NCI-H1436 (cell line): ENCODE data around the gene TYROBP.
"Not testable (repeated sequence)": the region's sequence is repeated elsewhere in the genome, so short reads cannot be mapped to it uniquely, and the experiment has no call there.

Source experiments
- DNase-seq: peaks from one replicate; lab custom pipeline; 2025; lab: John Stamatoyannopoulos, UW

The TYROBP gene

DNA sequence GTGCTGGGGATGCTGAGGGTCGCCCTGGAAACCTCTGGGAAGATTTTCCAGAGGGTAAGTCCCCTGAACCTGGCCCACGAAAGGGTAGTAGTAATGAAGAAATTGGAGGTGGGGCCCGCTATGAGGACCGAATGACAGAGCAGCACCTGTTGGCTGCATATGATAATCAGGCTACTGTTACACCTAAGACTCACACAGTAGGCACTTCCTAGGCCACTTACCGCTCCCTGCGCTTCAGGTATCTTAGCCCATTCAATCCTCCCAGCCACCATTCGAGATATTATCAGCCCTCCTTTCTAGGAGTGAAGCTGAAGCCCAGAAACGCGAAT lies 23.7 kb upstream of the TYROBP start:
- DNase-seq: no peak

GRCh38 chr19:35931161-35931873 lies 23.2 kb upstream of the TYROBP start:
- DNase-seq: peak; percentile 99

DNA sequence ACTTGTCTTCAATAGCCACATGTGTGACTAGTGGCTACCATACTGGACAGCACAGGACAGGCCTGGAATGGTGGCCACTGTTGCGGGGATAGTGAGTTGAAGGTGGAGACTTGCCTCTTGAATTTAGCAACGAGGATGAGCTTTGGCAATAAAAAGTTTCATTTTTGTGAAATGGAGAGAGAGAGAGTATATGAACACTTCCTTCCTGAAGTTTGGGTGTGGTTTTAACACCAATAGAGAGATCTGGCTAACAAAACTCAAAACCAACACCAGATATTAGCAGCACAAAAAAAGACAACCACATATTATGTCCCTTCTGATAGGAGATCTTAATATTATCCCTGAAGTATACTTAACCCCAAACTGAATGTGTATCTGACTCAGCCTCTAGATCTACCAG lies 21.8 kb upstream of the TYROBP start:
- DNase-seq: no peak

DNA sequence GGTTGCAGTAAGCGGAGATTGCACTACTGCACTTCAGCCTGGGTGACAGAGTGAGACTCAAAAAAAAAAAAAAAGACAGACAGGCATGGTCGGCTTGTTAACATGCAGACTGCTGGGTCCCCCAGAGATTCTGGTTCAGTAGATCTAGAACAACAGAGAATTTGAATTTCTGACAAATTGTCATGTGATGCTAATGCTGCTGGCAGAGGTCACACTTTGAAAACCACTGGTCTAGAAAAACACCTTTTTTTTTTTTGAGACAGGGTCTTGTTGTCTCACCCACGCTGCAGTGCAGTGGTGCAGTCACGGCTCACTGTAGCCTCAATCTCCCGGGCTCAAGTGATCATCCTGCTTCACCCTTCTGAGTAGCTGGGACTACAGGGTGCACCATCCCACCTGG lies 20.4 kb upstream of the TYROBP start:
- DNase-seq: no peak

GRCh38 chr19:35925501-35925900 lies 17.4 kb upstream of the TYROBP start:
- DNase-seq: no peak

GRCh38 chr19:35921012-35921411 lies 12.9 kb upstream of the TYROBP start:
- DNase-seq: no peak

- no peak for DNase-seq
These were observed 11.2 kb upstream of the TYROBP start for GRCh38 chr19:35919306-35919705.

DNA sequence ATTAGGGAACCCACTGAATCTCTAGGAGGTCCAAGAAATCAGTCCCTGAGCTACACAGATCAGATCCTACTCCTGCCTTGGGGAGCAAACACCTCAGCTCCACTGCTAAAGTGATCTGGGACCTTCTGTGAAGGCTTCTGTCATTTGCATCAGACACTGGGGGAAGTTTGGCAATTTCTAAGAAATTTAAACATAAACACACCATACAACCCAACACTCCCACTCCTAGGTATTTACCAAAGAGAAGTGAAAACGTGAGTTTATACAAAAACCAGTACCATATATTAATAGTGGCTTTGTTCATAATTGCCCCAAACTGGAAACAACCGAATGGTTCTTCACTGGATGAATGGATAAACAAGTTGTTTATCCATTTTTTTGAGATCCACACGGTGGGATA lies 7.3 kb upstream of the TYROBP start:
- no peak for DNase-seq

DNA sequence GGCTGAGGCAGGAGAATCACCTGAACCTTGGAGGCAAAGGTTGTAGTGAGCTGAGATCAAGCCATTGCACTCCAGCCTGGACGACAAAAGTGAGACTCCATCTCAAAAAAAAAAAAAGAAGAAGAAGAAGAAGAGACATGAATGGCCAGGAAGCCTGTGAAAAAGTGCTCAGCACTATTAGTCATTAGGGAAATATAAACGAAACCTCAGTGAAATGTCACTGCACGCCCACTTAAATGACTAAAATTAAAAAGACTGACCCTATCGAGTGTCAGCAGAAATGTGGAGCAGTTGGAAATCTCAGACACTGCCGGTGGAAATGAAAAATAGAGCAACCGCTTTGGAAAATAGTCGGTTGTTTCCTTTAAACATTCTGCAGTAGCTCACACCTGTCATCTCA lies 5.5 kb upstream of the TYROBP start:
- no peak for DNase-seq

GRCh38 chr19:35911790-35912189 lies 3.7 kb upstream of the TYROBP start:
- no peak for DNase-seq

DNA sequence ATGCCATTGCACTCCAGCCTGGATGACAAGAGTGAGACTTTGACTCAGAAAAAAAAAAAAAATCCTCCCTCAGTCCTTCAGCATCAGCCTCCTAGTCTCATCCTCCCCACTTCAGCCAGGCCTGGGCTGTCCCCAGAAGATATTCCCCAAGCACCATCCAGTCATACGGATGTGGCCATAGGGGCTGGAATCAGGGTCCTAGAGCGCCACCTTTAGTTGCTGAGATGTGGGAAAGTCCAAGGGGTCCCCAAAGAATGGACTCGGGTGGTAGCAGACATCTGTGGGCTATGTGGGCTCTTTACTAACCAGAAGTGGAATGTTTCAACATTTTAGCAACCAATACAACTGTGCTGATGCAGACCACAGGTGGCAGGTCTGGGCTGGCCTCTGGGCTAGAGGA lies 3.1 kb upstream of the TYROBP start:
- no peak for DNase-seq

- DNase-seq: not testable (repeated sequence)
These were observed 2.3 kb upstream of the TYROBP start for GRCh38 chr19:35910355-35910754.

- DNase-seq: no peak
These were observed 1.6 kb upstream of the TYROBP start for GRCh38 chr19:35909684-35910035.

DNA sequence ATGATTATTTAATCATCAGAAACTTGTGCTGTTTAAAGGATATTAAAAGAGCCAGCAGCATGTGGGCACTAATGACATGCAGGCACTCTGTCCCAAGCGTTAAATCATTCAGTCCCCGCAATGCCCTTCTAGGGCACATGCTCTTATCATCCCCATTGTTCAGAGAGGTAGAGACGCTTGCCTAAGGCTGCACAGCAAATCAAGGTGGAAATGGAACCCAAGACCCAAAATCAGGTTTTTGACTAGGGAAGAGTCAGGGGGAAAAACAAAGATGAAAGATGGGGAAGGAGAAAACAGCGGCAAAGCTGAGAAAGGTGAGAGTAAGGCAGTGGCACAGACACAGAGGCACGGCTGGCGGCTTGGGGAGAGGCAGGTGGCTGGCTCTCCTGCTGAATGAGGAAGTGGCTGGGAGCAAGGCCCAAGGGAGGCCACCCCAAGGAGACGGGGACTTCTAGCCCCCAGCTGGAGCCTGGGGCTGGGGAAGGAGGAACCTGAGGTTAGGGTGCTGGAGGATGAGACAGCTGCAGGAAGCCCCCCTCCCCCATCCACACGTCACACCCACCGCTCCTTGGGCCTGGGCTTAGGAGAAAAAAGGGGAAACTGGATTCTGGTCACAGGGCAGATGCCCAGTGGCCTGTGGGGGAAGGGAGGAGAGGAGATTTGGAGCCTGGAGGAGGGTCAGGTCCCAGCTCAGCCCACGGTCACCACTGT lies 1.0 kb upstream of the TYROBP start:
- DNase-seq: no peak

- no peak for DNase-seq
These were observed 734 bp downstream of the TYROBP start for GRCh38 chr19:35907377-35907745.

DNA sequence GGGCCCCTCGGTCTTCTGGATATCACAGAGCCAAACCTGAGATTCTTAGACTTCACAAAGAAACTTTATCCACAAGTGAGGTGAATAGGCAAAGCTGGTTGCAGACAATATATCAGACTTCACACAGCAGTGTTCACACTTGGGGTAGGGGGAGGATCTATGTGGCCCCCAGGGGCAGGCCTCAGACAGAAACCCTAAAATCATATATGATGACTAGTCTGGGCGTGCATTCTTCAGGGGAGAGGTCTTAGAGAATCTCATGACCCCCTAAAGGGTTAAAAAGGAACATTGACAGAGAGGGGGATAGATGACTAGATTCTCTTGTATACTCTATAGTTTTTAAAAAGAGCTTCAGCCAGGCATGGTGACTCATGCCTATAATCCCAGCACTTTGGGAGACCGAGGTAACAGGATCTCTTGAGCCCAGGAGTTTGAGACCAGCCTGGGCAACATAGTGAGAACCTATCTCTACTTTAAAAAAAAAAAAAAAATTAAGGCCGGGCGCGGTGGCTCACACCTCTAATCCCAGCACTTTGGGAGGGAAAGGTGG lies 2.8 kb downstream of the TYROBP start:
- DNase-seq: no peak

- no peak for DNase-seq
These were observed 3.6 kb downstream of the TYROBP start for GRCh38 chr19:35904311-35905068.

GRCh38 chr19:35903550-35904179 lies 4.4 kb downstream of the TYROBP start:
- peak; percentile 75 for DNase-seq

- DNase-seq: no peak
These were observed 5.1 kb downstream of the TYROBP start for GRCh38 chr19:35902870-35903475.

- no peak for DNase-seq
These were observed 6.0 kb downstream of the TYROBP start, which contains the start of gene HCST for GRCh38 chr19:35901854-35902661. TSS of gene HCST (plus strand) at chr19:35902529. CDS start at chr19:35902594, 65 bp downstream.

GRCh38 chr19:35901055-35901644 lies 6.9 kb downstream of the TYROBP start:
- no peak for DNase-seq
